Hematopoietic multipotent progenitor cell treated with erythropoietin and hydrocortisone succinate and interleukin-3 and kit ligand, for 8 days (in vitro differentiated cells): Measurements from ENCODE around the gene MAD1L1.

Experiments used
- DNase-seq: peaks from one replicate; pipeline ENCODE4 v3.0.0-alpha.2; 2015

The MAD1L1 gene

GRCh38 chr7:1853986-1854865 lies 378.5 kb downstream of the MAD1L1 start:
- DNase-seq = no peak

- DNase-seq = peak; percentile 59
Measured at GRCh38 chr7:1853431-1853985, 379.2 kb downstream of the MAD1L1 start.

GRCh38 chr7:1852517-1853430 lies 380.0 kb downstream of the MAD1L1 start:
- DNase-seq = no peak

- no peak for DNase-seq
Measured at GRCh38 chr7:1851721-1852516, 380.8 kb downstream of the MAD1L1 start.

- DNase-seq = no peak
Measured at GRCh38 chr7:1850976-1851571, 381.7 kb downstream of the MAD1L1 start.

- DNase-seq = no peak
Measured at GRCh38 chr7:1850111-1850975, 382.4 kb downstream of the MAD1L1 start.

- DNase-seq = no peak
Measured at GRCh38 chr7:1849351-1850041, 383.2 kb downstream of the MAD1L1 start.

- no peak for DNase-seq
Measured at GRCh38 chr7:1848911-1849311, 383.8 kb downstream of the MAD1L1 start.

GRCh38 chr7:1848013-1848640 lies 384.6 kb downstream of the MAD1L1 start:
- DNase-seq = no peak

GRCh38 chr7:1847260-1848001 lies 385.3 kb downstream of the MAD1L1 start:
- DNase-seq = no peak

GRCh38 chr7:1846331-1847065 lies 386.2 kb downstream of the MAD1L1 start:
- DNase-seq = no peak

- DNase-seq = no peak
Measured at GRCh38 chr7:1845536-1846311, 387.0 kb downstream of the MAD1L1 start.

GRCh38 chr7:1844951-1845390 lies 387.8 kb downstream of the MAD1L1 start:
- no peak for DNase-seq

- no peak for DNase-seq
Measured at GRCh38 chr7:1844336-1844950, 388.3 kb downstream of the MAD1L1 start.

GRCh38 chr7:1843921-1844335 lies 388.8 kb downstream of the MAD1L1 start:
- no peak for DNase-seq

- DNase-seq = no peak
Measured at GRCh38 chr7:1843271-1843861, 389.4 kb downstream of the MAD1L1 start.
